Stomach smooth muscle (tissue), 2 donors: ENCODE results near the gene PDGFRB.

Experiments
- H3K27ac ChIP-seq: one replicate; pipeline ENCODE4 v1.7.0; 2013; ENCODE audit warnings: mild to moderate bottlenecking, low read length, inconsistent platforms
- H3K27me3 ChIP-seq, 2 donors: one replicate each; pipeline ENCODE4 v1.7.0; 2013; ENCODE audit warnings: low read length in 2 of 2; ENCODE audit not compliant: insufficient read depth in 2 of 2, control insufficient read depth in 1 of 2
- H3K36me3 ChIP-seq, 2 donors: one replicate each; pipeline ENCODE4 v1.7.0; 2013; ENCODE audit warnings: low read length in 2 of 2; ENCODE audit not compliant: control insufficient read depth in 2 of 2, insufficient read depth in 2 of 2
- H3K4me1 ChIP-seq: one replicate; pipeline ENCODE4 v1.7.0; 2013; ENCODE audit warnings: low read length; ENCODE audit not compliant: control insufficient read depth, insufficient read depth
- H3K4me3 ChIP-seq, 2 donors: one replicate each; pipeline ENCODE4 v1.7.0; 2013; ENCODE audit warnings: low read length in 2 of 2
- H3K9ac ChIP-seq, 2 donors: one replicate each; pipeline ENCODE4 v1.7.0; 2013; ENCODE audit warnings: low read length in 2 of 2, mild to moderate bottlenecking in 1 of 2
- H3K9me3 ChIP-seq, 2 donors: one replicate each; pipeline ENCODE4 v1.7.0; 2013; ENCODE audit warnings: low read length in 2 of 2; ENCODE audit not compliant: control insufficient read depth in 2 of 2
- donor health status: healthy.
- donor health status: Pancreatic carcinoma.

Gene PDGFRB

DNA sequence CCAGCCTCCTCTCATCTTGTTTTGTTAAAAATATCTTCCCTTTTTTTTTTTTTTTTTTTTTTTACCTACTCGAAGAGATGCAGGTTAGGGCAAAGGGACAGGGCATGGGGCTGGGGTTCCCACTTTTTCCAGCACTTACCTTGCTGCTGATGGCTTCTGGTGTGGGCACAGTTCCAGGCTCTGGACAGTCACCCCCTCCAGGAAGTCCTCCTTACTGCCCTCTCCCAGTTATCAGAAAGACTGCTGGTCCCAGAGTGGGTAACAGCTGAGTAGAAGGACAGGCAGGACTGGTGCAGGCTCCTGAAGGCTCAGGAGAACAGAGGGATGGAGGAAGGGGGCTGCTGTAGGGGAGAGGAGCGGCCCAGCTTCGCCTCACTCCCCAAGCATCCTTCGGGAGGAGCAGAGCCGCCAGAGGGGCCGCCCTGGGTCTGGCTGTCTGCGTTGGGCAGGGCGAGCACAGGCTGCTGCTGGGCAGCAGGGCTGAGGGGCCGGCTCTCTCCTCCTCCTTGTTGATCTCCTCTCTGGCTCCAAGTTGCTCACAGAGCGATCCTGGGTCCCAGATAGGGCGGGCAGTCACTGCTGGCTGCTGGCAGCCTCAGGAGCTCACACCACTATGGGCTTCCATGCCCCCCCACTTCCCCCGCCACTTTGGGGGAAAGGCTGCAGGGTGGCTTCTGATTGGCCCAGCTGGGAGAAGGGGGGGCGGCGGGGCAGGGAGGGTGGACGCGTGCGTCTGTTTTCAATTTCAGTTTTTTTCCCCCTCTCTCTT is at the start of gene PDGFRB:
TSS of gene PDGFRB (minus strand) at position 588 of the 769 bp plus-strand sequence. CDS start 18,798 bp downstream, outside the sequence.
- Histone ChIP-seq H3K27me3 (no peaks in the 10 kb centered on the region), H3K9ac (peak within 1 kb of the TSS; percentile 64 to 66), H3K4me1 (peaks cover 33% of the 10 kb centered on the region)

DNA sequence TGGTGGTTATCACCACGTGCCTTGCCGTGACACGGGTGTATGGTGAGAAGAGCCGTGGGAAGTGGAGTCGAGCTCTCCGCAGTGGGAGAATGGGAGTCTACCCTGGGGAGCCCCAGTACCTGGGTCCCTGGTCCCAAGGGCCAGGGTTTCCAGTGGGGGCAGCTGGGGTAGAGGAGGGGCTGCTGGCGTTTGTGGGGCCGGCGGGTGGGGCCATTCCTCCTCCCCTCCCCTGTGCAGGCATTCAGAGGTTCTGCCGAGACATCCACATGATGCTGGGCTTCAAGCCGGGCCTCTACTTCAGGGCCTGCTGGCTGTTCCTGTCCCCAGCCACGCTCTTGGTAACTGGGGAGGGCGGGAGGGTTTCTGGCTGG is 48.9 kb upstream of the PDGFRB start:
- Histone ChIP-seq H3K4me3 (no peak overlapping the region), H3K27me3 (no peaks in the 10 kb centered on the region), H3K9ac (no peak overlapping the region), H3K4me1 (no peaks in the 10 kb centered on the region), H3K9me3 (no peaks in the 10 kb centered on the region), H3K27ac (no peak overlapping the region), H3K36me3 (no peaks in the 10 kb centered on the region)

More for the DNA sequence above, at the start of gene PDGFRB:
- Histone ChIP-seq H3K4me3 (peak within 1 kb of the TSS; percentile 55 to 81), H3K36me3 (no peaks in the 10 kb centered on the region), H3K9me3 (no peaks in the 10 kb centered on the region), H3K27ac (peak within 1 kb of the TSS; percentile 55)

DNA sequence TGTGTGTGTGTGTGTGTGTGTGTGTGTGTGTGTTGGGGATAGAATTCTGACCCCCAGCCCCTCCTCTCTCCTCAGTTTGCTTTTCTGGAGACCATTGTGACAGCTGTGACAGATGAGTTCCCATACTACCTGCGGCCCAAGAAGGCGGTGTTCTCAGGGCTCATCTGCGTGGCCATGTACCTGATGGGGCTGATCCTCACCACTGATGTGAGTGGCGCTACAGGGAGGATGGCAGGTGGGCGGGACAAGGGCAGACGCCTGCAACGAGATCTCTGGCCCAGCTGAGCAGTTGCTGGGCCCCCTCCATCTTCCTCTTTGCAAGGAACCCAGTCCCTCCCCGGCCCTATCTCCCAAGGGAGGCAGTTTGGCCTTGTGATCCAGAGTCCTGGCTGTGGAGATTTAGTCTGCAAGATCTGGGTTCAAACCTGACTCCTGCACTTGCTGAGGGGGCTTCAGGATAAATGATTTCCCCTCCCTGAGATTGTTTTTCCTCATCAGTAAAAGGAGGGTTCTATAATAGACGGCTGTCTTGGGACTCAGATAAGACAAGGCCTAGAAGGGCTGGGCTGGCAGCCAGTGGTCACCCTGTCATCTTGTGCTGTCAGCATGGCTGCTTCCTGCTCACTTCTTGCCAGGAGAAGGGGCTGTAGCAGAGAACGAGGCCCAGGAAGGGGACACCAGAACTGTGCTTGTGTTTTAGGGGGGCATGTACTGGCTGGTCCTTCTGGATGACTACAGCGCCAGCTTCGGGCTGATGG is 48.4 kb upstream of the PDGFRB start:
- no peak overlapping the region for H3K27ac ChIP-seq
- no peaks in the 10 kb centered on the region for H3K27me3 ChIP-seq
- no peaks in the 10 kb centered on the region for H3K9me3 ChIP-seq
- no peaks in the 10 kb centered on the region for H3K4me1 ChIP-seq
- H3K36me3 ChIP-seq = no peaks in the 10 kb centered on the region
- H3K4me3 ChIP-seq = no peak overlapping the region
- H3K9ac ChIP-seq = no peak overlapping the region

DNA sequence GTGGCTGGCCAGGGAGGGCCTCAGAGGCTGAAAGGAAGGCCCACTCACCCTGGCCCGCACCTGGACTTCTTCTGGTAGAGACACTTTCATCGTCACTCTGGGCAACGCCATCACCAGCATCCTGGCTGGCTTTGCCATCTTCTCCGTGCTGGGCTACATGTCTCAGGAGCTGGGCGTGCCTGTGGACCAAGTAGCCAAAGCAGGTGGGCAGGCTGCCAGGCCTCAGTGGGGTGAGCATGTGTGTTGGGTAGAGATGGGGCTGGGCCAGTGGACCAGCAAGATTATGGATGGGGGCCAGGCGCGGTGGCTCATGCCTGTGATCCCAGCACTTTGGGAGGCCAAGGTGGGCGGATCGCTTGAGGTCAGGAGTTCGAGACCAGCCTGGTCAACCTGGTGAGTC is 46.9 kb upstream of the PDGFRB start:
- H3K4me1 ChIP-seq = no peaks in the 10 kb centered on the region
- no peaks in the 10 kb centered on the region for H3K36me3 ChIP-seq
- H3K27me3 ChIP-seq = no peaks in the 10 kb centered on the region
- no peak overlapping the region for H3K27ac ChIP-seq
- H3K4me3 ChIP-seq = no peak overlapping the region
- no peaks in the 10 kb centered on the region for H3K9me3 ChIP-seq
- no peak overlapping the region for H3K9ac ChIP-seq

- peaks cover 0 to 2% of the 10 kb centered on the region in 2 donors for H3K27me3 ChIP-seq
- H3K4me1 ChIP-seq = no peaks in the 10 kb centered on the region
- H3K36me3 ChIP-seq = no peaks in the 10 kb centered on the region
- no peak overlapping the region for H3K9ac ChIP-seq
- H3K4me3 ChIP-seq = no peak overlapping the region
- no peaks in the 10 kb centered on the region for H3K9me3 ChIP-seq
- H3K27ac ChIP-seq = no peak overlapping the region
Observed at GRCh38 chr5:150197476-150197875, 41.8 kb upstream of the PDGFRB start.

DNA sequence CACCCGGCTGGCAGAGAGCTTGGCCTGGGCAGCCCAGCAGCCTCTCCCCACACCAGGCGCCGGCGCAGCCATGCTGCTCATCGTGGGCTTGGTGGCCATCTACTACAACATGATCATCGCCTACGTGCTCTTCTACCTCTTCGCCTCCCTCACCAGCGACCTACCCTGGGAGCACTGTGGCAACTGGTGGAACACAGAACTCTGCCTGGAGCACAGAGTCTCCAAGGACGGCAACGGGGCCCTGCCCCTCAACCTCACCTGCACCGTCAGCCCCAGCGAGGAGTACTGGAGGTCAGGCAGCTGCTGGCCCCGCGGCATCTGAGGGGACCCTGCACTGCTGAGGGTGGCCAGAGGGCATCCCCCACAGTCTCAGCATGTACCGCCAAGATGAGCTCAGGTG is 41.3 kb upstream of the PDGFRB start:
- Histone ChIP-seq H3K9ac (no peak overlapping the region), H3K4me1 (no peaks in the 10 kb centered on the region), H3K27me3 (peaks cover 0 to 2% of the 10 kb centered on the region in 2 donors), H3K27ac (no peak overlapping the region), H3K36me3 (no peaks in the 10 kb centered on the region), H3K9me3 (no peaks in the 10 kb centered on the region), H3K4me3 (no peak overlapping the region)

GRCh38 chr5:150196514-150196913 is 40.9 kb upstream of the PDGFRB start:
- no peaks in the 10 kb centered on the region for H3K4me1 ChIP-seq
- H3K4me3 ChIP-seq = no peak overlapping the region
- no peaks in the 10 kb centered on the region for H3K9me3 ChIP-seq
- H3K27ac ChIP-seq = no peak overlapping the region
- no peak overlapping the region for H3K9ac ChIP-seq
- no peaks in the 10 kb centered on the region for H3K36me3 ChIP-seq
- H3K27me3 ChIP-seq = peaks cover 0 to 2% of the 10 kb centered on the region in 2 donors

GRCh38 chr5:150195736-150196485 is 40.3 kb upstream of the PDGFRB start:
- no peak overlapping the region for H3K4me3 ChIP-seq
- peaks cover 2% of the 10 kb centered on the region in 2 donors for H3K27me3 ChIP-seq
- H3K36me3 ChIP-seq = no peaks in the 10 kb centered on the region
- H3K27ac ChIP-seq = no peak overlapping the region
- H3K4me1 ChIP-seq = no peaks in the 10 kb centered on the region
- no peak overlapping the region for H3K9ac ChIP-seq
- no peaks in the 10 kb centered on the region for H3K9me3 ChIP-seq

- no peaks in the 10 kb centered on the region for H3K36me3 ChIP-seq
- H3K9me3 ChIP-seq = no peaks in the 10 kb centered on the region
- no peak overlapping the region for H3K9ac ChIP-seq
- H3K4me1 ChIP-seq = peaks cover 5% of the 10 kb centered on the region
- H3K27me3 ChIP-seq = peaks cover 23 to 31% of the 10 kb centered on the region in 2 donors
- no peak overlapping the region for H3K4me3 ChIP-seq
- no peak overlapping the region for H3K27ac ChIP-seq
Observed at GRCh38 chr5:150192462-150192861, 36.8 kb upstream of the PDGFRB start.

- no peak overlapping the region for H3K27ac ChIP-seq
- H3K27me3 ChIP-seq = peaks cover 25 to 31% of the 10 kb centered on the region in 2 donors
- H3K9me3 ChIP-seq = no peaks in the 10 kb centered on the region
- H3K4me1 ChIP-seq = peaks cover 5% of the 10 kb centered on the region
- H3K9ac ChIP-seq = no peak overlapping the region
- no peak overlapping the region for H3K4me3 ChIP-seq
- no peaks in the 10 kb centered on the region for H3K36me3 ChIP-seq
Observed at GRCh38 chr5:150190987-150191386, 35.3 kb upstream of the PDGFRB start.
